ENCODE results near the gene SARDH. TPM values are rescaled to one million over a fixed set of nuclear protein-coding genes. Genes with fewer than 3 reads are reported as not detected.

The SARDH gene
- total and polyA plus RNA-seq, 2 of the 8 experiments (the other 6 are each of a cell fraction or from before 2014, with no cell fraction given) = 6.4 to 7.4 TPM

DNA sequence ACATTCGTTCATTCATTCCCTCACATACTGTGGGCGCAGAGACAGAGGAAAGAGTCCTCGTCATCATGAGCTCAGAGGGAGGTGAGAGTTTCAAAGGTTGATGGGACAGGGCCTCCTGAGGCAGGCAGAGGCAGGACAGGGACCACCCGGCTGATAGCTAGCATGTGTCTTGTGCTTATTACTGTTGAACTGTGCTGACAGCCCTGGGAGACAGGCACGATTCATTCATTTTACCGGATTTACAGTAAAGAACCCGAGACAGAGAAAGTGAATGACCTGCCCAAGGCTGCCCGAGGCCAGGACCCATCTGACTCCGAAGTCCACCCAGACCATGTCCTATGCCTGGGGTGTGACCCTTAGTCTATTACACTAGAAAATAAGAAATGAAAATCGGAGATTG is 124.1 kb downstream of the SARDH start (continued):
- no peak for TF ChIP-seq CHD7 (IDR thresholded peaks at IDR 0.05; ENCODE audit: insufficient replicate concordance, low read length)
- no peak for TF ChIP-seq CREB1 (IDR thresholded peaks at IDR 0.05)
- TF ChIP-seq RXRA (IDR thresholded peaks at IDR 0.05; ENCODE audit: insufficient read depth, low read depth, low read length) = no peak
- TF ChIP-seq FOSL1 (IDR thresholded peaks at IDR 0.05; ENCODE audit: insufficient read depth, low read depth, low read length) = no peak
